Skeletal muscle tissue (tissue), 4 donors: ENCODE data around the gene DAB2IP. TPM values are rescaled to one million over a fixed set of nuclear protein-coding genes. Genes with fewer than 3 reads are reported as not detected.
"Not testable (repeated sequence)": the region's sequence is repeated elsewhere in the genome, so short reads cannot be mapped to it uniquely, and the experiment has no call there.

ENCODE experiments used
- H3K27ac ChIP-seq: one replicate; pipeline ENCODE4 v1.7.0; 2013; ENCODE audit warnings: mild to moderate bottlenecking, low read depth, low read length, inconsistent platforms
- H3K27me3 ChIP-seq, 3 donors: one replicate each; pipeline ENCODE4 v1.7.0; 2013; ENCODE audit warnings: low read length in 3 of 3; ENCODE audit not compliant: control insufficient read depth in 3 of 3, insufficient read depth in 3 of 3
- H3K36me3 ChIP-seq, 3 donors: one replicate each; pipeline ENCODE4 v1.7.0; 2013; ENCODE audit warnings: low read length in 3 of 3; ENCODE audit not compliant: control insufficient read depth in 3 of 3, insufficient read depth in 3 of 3
- H3K4me1 ChIP-seq, 3 donors: one replicate each; pipeline ENCODE4 v1.7.0; 2013; ENCODE audit warnings: low read length in 3 of 3, mild to moderate bottlenecking in 3 of 3; ENCODE audit not compliant: control insufficient read depth in 3 of 3, insufficient read depth in 3 of 3
- H3K4me3 ChIP-seq, 3 donors: one replicate each; pipeline ENCODE4 v1.7.0; 2013; ENCODE audit warnings: low read length in 3 of 3
- H3K9ac ChIP-seq, 3 donors: one replicate each; pipeline ENCODE4 v1.7.0; 2013; ENCODE audit warnings: low read length in 3 of 3, mild to moderate bottlenecking in 3 of 3, moderate library complexity in 2 of 3, low read depth in 1 of 3
- H3K9me3 ChIP-seq, 3 donors: one replicate each; pipeline ENCODE4 v1.7.0; 2013; ENCODE audit warnings: low read length in 3 of 3; ENCODE audit not compliant: control insufficient read depth in 3 of 3
- total RNA-seq: library from RNA; depleted of rRNA; stranded (reverse); fragments of >200 nt; gene quantifications from one replicate; pipeline ENCODE4 v1.2.3, GENCODE V29; 2014
- donor health status: Osteomylitis.

DAB2IP gene
- total RNA-seq, 1 donor from 2014 or later: 12.5 TPM

DNA sequence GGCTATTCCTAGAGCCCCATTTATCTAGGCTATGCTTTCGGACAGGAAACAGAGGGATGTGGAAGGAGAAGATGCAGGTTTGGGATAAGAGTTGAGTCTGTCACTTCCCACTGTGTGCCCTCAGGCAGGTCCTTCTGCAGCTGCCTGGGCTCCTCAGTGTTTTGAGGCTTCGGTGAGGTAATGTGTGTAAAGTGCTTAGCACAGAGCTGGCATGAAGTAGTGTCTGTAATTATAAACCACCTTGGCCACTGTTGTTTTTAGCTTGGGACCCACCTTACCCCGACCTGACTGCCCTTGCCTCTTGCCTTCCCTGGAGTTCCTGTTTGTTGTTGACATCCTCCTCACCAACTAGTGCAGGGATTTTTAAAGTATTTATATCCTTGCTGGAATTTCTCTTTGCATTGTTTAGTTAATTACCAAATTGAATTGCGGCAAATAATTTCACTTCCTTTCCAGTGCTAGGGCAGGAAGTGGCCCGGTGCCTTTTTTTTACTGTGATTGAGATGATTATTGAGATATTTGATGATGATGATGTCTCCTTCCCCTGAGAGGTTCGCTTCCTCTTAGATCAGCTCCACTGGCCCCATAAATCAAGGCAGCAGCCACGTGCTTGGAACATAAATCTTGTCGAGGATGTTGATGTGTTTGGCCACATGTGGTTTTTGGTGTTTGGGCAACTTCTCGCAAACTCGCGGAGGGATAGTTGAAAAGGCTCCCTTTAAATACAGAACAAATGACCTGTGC lies 38.3 kb upstream of the DAB2IP start:
- H3K9ac ChIP-seq: peak overlapping the region; percentile 69 to 85 (median 78)
- no peaks in the 10 kb centered on the region for H3K9me3 ChIP-seq
- H3K27ac ChIP-seq: peak overlapping the region; percentile 90
- H3K4me3 ChIP-seq: peak overlapping the region; percentile 45 to 66 (median 51)
- H3K4me1 ChIP-seq: peaks cover 63 to 80% (median 77%) of the 10 kb centered on the region in 3 donors
- no peaks in the 10 kb centered on the region for H3K36me3 ChIP-seq
- H3K27me3 ChIP-seq: no peaks in the 10 kb centered on the region

GRCh38 chr9:121616123-121616755 lies 35.2 kb upstream of the DAB2IP start:
- Histone ChIP-seq H3K4me3 (no peak overlapping the region), H3K4me1 (peaks cover 62 to 72% (median 70%) of the 10 kb centered on the region in 3 donors)

DNA sequence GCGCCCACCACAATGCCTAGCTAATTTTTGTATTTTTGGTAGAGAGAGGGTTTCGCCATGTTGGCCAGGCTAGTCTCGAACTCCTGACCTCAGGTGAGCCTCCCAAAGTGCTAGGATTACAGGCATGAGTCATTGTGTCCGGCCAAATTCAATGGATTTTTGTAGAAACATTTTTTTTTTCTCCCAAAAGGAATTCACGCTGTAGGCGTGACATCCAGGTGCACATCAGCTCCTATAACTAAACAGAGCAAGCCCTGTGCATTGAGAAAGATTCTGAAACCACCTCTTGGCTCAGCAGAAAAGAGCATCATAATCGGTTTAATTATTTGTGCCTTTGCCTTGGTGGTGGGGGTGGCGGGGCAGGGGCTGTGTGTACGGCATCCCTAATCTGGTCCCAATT lies 32.9 kb upstream of the DAB2IP start:
- Histone ChIP-seq H3K36me3 (no peaks in the 10 kb centered on the region), H3K9ac (no peak overlapping the region), H3K4me3 (no peak overlapping the region), H3K4me1 (peaks cover 58 to 73% (median 67%) of the 10 kb centered on the region in 3 donors), H3K9me3 (no peaks in the 10 kb centered on the region), H3K27ac (no peak overlapping the region), H3K27me3 (no peaks in the 10 kb centered on the region)

More at GRCh38 chr9:121616123-121616755, 35.2 kb upstream of the DAB2IP start:
- H3K36me3 ChIP-seq: no peaks in the 10 kb centered on the region
- H3K27me3 ChIP-seq: no peaks in the 10 kb centered on the region
- peak overlapping the region; percentile 9 for H3K27ac ChIP-seq
- peak overlapping the region; percentile 50 to 64 (median 51) for H3K9ac ChIP-seq
- no peaks in the 10 kb centered on the region for H3K9me3 ChIP-seq

- H3K36me3 ChIP-seq, H3K9ac ChIP-seq, H3K9me3 ChIP-seq, H3K4me3 ChIP-seq, H3K27me3 ChIP-seq: not testable (repeated sequence)
- peak overlapping the region; percentile 76 for H3K27ac ChIP-seq
- H3K4me1 ChIP-seq: peaks cover 54 to 72% (median 66%) of the 10 kb centered on the region in 3 donors
These were observed 32.5 kb upstream of the DAB2IP start for GRCh38 chr9:121618910-121619309.

GRCh38 chr9:121619545-121620324 lies 31.7 kb upstream of the DAB2IP start:
- peaks cover 0 to 4% (median 0%) of the 10 kb centered on the region in 3 donors for H3K36me3 ChIP-seq
- H3K27me3 ChIP-seq: no peaks in the 10 kb centered on the region
- H3K4me1 ChIP-seq: peaks cover 52 to 73% (median 66%) of the 10 kb centered on the region in 3 donors
- H3K4me3 ChIP-seq: no peak overlapping the region
- H3K27ac ChIP-seq: peak overlapping the region; percentile 76
- H3K9me3 ChIP-seq: no peaks in the 10 kb centered on the region
- no peak overlapping the region for H3K9ac ChIP-seq

DNA sequence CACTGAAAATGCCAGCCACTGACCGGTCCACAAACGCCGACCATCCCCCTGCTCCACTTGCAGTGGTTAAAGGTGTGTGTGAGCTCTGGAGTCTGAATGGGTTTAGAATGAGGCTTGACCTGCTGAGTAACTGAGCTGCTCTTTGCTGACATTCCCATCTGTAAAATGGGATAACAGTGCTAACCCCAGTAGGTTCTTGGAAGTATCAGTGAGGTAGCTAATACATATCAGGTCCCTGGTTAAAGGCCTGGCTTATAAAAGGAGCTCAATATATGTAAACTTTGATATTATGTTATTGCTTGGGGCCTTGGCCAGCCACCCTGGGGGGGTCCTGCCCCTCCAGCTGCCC lies 31.1 kb upstream of the DAB2IP start:
- Histone ChIP-seq H3K27ac (peak overlapping the region; percentile 39), H3K36me3 (peaks cover 0 to 4% (median 0%) of the 10 kb centered on the region in 3 donors), H3K4me1 (peaks cover 55 to 76% (median 69%) of the 10 kb centered on the region in 3 donors), H3K4me3 (no peak overlapping the region), H3K27me3 (no peaks in the 10 kb centered on the region), H3K9ac (no peak overlapping the region), H3K9me3 (no peaks in the 10 kb centered on the region)

DNA sequence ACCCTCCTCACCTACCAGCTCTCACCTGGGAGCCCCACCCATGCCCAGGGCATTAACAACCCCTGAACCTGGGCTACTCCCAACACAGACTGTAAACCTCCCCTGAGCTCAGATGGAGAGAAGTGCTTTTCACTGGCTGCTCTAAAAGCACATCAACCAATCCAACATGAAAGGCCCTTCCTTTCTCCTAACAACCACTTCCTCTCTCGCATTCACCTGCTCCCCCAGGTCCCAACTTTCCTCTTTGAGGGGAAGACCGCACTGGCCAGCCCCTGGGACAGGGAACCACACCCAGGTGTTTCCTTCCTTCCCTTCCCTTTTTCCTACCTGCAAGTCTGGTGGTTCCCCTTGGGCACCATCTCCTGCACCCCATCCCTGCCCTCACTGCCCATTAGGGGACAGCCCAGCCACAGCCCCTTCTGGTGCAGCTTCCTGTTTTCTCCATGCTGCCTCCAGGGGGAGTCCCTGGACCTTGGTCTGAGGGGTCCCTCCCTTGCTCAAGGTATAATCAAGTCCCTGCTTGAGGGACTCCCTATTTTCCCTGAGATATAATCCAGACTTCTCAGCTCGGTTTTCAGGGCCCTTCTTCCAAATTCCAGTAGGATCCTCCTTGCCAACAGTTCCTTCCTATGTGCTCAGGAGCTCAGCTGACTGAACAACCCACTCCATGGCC lies 30.5 kb upstream of the DAB2IP start:
- Histone ChIP-seq H3K27me3 (no peaks in the 10 kb centered on the region), H3K4me1 (peaks cover 59 to 79% (median 73%) of the 10 kb centered on the region in 3 donors), H3K4me3 (no peak overlapping the region), H3K9ac (peak overlapping the region in 2 of 3 donors; percentile 17 to 66), H3K36me3 (peaks cover 0 to 4% (median 0%) of the 10 kb centered on the region in 3 donors), H3K27ac (peak overlapping the region; percentile 39), H3K9me3 (no peaks in the 10 kb centered on the region)

DNA sequence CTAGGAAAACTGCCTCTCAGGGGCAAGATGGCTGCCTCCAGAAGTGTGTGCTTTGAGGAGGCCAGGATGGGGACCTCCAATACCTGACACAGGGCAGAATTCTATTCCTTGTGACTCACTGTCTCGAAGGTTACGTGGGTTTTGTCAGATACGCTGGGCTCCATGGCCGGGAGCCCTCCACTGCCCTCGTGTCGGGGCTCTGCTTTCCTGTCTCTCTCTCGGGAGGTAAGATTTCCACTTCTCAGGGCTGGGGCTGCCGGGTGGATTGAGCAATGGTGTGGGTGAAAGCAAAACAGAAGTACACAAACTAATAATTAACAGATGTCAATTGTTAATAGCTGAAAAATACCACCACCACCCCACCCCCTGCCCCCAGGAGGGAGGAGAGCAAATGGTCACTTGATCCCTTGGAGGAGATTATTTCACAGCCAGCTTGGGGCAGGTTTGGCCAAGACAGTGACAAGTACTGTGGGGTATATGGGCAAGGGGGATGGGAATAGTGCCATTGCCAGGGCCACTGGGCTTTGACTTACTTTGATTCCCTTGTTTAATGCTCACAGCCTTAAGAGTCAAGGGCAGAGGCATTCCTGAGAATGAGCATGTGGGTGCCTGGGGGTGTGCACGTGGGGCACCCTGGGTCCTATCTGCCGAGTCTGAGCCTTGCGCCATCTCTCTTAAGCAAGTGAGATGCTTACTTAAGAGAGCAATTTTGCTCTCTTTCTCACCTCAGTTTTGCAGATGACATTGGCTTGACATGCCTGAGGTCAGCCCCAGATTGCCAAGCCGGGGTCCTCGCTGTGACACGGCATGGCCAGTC lies 28.8 kb upstream of the DAB2IP start:
- Histone ChIP-seq H3K9ac (peak overlapping the region; percentile 4 to 70 (median 43)), H3K36me3 (peaks cover 0 to 4% (median 0%) of the 10 kb centered on the region in 3 donors), H3K27me3 (no peaks in the 10 kb centered on the region), H3K27ac (peak overlapping the region; percentile 46), H3K4me3 (peak overlapping the region in 1 of 3 donors; percentile 35), H3K9me3 (no peaks in the 10 kb centered on the region), H3K4me1 (peaks cover 52 to 68% (median 66%) of the 10 kb centered on the region in 3 donors)

DNA sequence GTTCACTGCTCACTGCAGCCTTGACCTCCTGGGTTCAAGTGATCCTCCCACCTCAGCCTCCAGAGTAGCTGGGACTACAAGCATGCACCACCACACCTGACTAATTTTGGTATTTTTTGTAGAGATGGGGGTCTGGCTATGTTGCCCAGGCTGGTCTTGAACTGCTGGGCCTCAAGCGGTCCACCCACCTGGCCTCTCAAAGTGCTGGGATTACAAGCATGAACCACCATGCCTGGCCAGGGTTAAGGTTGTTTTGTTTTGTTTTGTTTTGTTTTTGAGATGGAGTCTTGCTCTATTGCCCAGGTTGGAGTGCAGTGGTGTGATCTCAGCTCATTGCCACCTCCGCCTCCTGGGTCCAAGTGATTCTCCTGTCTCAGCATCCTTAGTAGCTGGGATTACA lies 28.0 kb upstream of the DAB2IP start:
- H3K27ac ChIP-seq: not testable (repeated sequence)
- H3K4me1 ChIP-seq: peaks cover 52 to 72% (median 67%) of the 10 kb centered on the region in 3 donors

More for the DNA sequence above, 28.0 kb upstream of the DAB2IP start:
- H3K9ac ChIP-seq: peak overlapping the region in 1 of 3 donors; percentile 70
- H3K36me3 ChIP-seq, H3K27me3 ChIP-seq, H3K9me3 ChIP-seq, H3K4me3 ChIP-seq: not testable (repeated sequence)
